Fibroblast of peridontal ligament (primary cell): Measurements from ENCODE around the gene SERPINA10.

Source experiments
- DNase-seq: peaks from one replicate; pipeline ENCODE4 v3.0.0-alpha.2; 2010; ENCODE audit errors: extremely low read depth

SERPINA10 gene, protein sequence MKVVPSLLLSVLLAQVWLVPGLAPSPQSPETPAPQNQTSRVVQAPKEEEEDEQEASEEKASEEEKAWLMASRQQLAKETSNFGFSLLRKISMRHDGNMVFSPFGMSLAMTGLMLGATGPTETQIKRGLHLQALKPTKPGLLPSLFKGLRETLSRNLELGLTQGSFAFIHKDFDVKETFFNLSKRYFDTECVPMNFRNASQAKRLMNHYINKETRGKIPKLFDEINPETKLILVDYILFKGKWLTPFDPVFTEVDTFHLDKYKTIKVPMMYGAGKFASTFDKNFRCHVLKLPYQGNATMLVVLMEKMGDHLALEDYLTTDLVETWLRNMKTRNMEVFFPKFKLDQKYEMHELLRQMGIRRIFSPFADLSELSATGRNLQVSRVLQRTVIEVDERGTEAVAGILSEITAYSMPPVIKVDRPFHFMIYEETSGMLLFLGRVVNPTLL

DNA sequence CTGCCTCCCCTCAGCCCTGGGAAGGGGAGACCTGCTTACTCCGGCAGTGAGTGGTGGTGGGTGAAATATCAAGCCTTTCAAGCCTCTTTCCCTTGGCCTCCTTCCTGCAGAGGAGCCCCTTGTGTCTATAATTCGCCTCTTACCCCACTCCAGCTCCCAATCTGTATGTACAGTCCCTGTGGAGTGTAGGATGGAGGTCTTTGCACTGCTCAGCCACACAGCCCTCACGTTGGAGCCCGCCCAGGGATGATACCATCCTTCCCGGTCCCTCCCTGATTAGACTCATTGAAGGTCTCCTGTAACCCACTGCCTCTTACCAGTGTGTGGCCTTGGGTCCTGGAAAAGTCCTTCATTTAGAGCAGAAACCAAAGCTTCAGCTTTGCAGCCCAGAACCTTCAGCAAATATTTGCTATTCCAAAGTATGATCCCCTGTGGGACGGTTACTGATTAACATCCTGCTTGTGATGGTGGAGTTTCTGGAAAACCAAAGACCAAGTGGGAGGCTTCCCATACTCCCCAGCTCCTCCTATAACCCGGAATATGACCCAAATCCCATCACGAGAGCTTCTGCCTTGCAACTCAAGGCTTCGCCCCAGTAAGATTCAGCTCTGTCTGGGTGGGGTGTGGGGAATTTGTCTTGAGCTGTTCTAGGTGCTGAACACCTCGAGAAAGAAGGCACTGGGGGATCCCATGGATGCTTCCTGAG, at the start of gene SERPINA10:
Gene SERPINA10 (minus strand): TSS at position 397 of the 706 bp plus-strand sequence. CDS start 2,675 bp downstream, outside the sequence.
- no peak for DNase-seq

GRCh38 chr14:94342334-94342934, 49.4 kb upstream of the SERPINA10 start:
- DNase-seq: peak; percentile 100

DNA sequence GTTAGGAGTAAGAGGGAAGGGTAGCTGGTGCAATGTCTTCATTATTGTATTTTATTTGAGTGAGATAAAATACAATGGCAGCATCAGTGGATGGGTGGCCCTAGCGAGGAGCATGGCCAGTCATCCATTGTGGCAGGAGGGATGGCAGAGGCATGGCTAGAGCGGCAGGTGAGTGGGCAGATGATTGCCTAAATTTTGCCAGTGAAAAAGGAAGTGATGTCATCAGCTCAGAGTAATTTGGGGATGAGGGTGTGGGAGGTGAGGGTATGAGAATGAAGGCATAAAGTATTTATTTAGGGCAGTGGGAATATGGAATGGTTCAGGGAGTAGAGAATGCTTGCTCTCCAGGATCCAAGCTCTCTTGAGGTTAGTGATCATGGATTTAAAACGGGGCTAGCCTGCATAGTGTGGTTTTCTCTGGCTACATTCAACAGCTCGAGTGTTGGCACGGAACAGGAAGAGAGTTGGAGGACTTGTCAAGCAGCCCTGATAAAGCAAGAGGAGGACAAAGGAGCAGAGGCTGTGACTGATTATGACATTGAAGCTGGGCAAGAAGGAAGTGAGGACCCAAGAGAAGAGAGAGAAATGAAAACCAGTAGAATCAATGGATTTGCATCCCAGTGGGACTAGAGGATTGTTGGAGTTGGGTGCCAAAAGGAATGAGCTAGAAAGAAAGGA, 48.7 kb upstream of the SERPINA10 start:
- DNase-seq: no peak

DNA sequence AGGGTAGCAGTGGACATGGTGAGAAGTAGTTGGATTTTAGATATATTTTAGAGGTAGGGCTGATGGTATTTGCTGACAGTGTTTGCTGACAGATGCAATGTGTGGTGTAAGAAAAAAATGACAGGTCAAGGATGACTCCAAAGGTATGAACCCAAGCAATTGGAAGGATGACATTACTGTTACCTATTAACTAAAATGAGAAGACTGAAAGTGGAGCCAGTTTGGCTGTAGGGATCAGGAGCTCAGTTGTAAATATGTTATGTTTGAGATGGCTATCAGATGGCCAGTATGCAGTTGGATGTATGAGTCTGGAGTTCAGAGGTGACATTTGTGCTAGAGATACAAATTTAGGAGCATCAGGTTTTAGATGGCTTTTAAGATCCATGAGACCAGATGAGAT, 47.5 kb upstream of the SERPINA10 start:
- DNase-seq: no peak

DNA sequence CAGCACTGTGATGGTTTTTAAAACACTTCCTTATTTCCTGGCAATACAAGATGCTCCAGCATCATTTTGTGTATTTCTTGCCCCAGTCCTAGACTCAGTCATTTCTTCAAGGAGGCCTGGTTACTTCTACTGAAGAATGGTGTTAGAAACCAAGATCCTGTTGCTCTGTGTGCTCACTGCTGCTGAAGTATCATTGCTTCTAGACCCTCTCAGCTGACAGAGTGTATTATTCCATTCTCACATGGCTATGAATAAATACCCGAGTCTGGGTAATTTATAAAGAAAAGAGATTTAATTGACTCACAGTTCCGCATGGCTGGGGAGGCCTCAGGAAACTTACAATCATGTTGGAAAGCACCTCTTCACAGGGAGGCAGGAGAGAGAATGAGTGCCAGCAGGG, 45.0 kb upstream of the SERPINA10 start:
- no peak for DNase-seq

GRCh38 chr14:94337274-94337673, 44.2 kb upstream of the SERPINA10 start:
- DNase-seq: peak; percentile 49

- no peak for DNase-seq
Measured at GRCh38 chr14:94334872-94335271, 41.8 kb upstream of the SERPINA10 start.

GRCh38 chr14:94332587-94332986, 39.5 kb upstream of the SERPINA10 start:
- no peak for DNase-seq

- DNase-seq: no peak
Measured at GRCh38 chr14:94332063-94332583, 39.1 kb upstream of the SERPINA10 start.

DNA sequence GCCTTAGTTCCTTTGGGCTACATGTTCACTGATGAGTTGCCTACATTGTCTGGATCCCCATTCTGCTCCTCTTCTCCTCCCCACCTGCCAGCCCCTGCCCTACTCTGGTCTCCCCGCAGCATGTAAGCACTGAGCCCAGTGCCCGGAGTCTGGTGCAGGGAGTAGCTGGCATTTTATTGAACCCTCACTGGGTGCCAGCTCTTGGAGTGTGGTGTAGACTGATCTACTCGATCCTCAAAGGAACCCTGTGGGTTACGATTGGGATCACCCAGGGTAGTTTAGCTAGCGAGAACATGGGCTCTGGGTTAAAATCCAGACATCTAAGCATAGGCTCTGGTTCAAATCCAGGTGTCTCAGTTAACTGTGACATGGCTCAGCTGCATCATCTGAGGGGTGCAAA, 38.4 kb upstream of the SERPINA10 start:
- no peak for DNase-seq

- no peak for DNase-seq
Measured at GRCh38 chr14:94330857-94331256, 37.8 kb upstream of the SERPINA10 start.

DNA sequence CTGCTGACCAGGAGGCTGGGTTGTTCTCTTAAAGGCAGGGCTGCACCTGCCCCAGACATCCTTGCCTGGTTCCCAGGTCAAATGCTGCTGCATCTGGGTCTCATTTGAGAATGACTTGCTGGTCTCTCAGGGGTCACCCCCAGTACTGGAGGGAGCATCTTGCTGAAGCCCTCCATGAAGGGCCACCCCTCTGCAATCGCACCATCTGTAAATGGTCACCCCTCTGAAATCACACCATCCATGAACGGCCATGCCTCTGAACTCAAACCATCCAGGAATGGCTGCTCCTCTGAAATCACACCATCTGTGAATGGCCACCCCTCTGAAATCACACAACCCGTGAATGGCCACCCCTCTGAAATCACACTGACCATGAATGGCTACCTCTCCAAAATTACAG, 37.4 kb upstream of the SERPINA10 start:
- DNase-seq: no peak

DNA sequence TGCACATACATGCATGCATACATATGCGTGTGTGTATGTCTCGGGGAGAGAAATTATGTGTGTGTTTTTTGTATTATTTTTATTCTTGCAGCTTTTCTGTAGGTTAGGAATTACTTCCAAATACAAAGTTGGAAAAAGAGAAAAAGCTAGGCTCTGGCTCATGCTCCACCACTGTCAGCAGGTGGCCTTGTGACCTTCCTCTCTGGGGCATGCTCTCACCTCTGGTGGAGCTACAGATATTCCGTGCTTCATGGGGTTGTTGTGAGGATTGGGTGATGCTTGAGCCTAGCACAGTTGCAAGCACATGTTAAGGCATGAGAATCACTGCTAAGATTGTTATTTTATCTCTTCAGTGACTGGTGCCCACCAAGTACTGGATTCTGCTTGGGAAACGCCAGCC, 36.8 kb upstream of the SERPINA10 start:
- no peak for DNase-seq

DNA sequence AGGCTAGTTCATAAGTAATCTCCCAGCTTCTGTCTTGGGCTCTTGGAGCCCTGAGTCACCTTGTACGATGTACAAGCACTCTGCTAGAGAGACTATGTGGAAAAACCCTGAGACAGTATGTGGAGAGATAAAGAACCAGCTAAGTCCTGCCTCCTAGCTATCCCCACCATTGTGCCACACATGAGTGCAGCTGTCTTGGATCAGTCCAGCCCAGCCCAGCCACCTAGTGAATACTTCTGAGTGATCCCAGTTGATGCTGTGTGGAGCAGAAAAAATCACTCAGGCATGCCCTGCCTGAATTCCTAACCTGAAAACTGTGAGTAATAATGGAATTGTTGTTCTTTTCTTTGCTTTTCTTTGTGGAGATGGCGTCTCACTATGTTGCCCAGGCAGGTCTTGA, 35.1 kb upstream of the SERPINA10 start:
- DNase-seq: no peak

GRCh38 chr14:94322648-94323570, 29.8 kb upstream of the SERPINA10 start, which contains the start of gene SERPINA6:
Gene SERPINA6, minus strand, starts transcription at chr14:94323336. Its CDS starts 8,688 bp downstream, at chr14:94314648.
- DNase-seq: no peak

DNA sequence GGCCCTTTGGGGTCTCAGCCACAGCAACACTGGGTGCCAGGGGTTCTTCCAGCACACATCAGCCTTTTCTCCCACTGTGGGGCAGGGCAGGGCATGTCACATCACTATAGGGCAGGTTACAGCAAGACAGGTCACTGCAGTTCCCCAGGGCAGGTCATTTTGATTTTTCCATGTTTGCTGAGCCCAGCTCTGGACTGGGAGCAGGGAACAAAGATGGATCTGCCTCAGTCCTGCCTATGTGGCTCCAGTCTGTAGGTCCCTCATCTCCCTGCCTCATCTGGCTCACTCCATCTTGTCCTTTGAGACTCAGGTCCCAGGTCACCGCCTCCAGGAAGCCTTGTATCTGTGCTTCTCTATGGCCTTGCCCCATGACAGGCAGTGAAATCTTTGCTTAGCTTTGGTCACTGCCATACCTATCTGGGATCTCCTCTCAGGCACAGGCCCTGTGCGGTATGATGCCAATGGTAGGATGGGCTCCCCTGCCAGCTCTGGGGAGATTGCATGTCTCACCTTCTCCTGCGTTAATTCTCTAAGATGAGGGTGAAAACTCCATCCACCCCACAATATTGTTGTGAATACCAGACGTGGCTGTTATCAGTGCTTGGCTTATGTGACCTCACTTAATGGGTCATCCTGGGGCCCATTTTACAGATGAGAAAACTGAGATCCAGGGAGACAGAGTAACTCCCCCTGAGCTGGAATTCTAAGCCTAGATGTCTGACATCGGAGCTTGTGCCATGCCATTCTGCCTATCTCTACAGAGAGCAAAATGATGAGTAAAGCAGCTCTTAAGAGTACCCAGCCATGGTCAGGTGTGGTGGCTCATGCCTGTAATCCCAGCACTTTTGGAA, 28.6 kb upstream of the SERPINA10 start:
- DNase-seq: no peak

GRCh38 chr14:94320243-94320642, 27.2 kb upstream of the SERPINA10 start:
- no peak for DNase-seq

- DNase-seq: peak; percentile 41
Measured at GRCh38 chr14:94317259-94317658, 24.2 kb upstream of the SERPINA10 start.

DNA sequence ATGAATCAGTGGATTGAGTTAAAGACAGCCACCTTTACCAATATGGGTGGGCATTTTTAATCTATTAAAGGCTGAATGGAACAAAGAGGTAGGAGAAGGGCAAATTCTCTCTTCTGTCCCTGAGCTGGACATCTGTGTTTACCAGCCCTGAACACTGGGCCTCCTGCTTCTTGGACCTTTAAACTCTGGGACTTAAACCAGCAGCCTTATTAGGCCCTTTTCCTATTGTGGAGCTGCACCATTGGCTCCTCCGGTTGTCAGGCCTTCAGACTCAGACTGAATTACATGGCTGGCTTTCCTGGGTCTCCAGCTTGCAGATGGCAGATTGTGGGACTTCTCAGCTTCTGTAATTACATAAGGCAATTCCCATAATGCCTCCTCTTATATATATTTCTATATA, 23.6 kb upstream of the SERPINA10 start:
- DNase-seq: no peak

DNA sequence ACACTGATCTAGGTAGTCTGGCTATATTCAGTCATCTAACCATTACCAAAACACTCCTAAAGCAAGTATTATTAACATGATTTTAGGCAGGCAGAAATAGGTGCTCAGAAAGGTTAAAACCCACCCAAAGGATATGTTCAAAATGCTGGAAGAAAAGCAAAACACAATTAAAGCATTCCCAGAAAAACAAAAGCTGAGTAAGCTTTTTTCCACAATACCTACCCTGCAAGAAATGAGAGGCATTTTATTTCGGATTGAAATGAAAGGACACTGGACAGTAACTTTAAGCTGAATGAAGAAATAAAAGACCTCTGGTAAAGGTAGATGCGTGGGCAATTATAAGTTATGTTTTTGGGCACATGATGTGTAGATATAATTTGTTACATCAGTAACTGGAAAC, 21.8 kb upstream of the SERPINA10 start:
- no peak for DNase-seq
